OCI-LY3 (cell line): ENCODE data around the gene TWIST2.

Experiments used
- EZH2phosphoT487 ChIP-seq: fragments of 200-600 bp; shearing (Covaris generic); IDR thresholded peaks from 2 replicates; pipeline ENCODE4 v1.6.1; 2018; ENCODE audit warnings: antibody characterized with exemption, mixed run types, low read depth
- TF ChIP-seq, protein P1 (sequence below): fragments of 200-600, 300-600 bp; sonication (generic); IDR thresholded peaks from 2 replicates; pipeline ENCODE4 v1.5.1; 2014; ENCODE audit warnings: antibody characterized with exemption, low read length, low read depth

DNA sequence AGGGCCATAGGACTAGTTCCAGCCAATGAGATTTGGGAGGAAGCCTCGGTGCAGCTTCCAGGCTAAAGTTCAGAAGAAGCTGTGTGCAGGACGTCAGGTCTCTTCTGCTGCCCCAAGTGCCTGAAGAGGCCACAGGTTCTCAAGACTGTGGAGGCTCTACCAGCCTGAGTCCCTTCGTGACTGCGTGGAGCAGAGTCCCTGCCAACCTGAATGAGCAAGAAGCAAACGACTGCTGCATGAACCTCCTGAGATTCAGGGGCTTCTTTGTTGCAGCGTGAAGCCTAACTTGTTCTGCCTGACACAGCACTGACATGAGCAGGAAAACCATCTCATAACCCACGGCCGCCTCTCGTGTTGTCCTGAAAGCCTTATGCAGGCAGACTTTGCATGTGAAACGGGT, 39.7 kb downstream of the TWIST2 start:
- TF ChIP-seq, protein P1, sequence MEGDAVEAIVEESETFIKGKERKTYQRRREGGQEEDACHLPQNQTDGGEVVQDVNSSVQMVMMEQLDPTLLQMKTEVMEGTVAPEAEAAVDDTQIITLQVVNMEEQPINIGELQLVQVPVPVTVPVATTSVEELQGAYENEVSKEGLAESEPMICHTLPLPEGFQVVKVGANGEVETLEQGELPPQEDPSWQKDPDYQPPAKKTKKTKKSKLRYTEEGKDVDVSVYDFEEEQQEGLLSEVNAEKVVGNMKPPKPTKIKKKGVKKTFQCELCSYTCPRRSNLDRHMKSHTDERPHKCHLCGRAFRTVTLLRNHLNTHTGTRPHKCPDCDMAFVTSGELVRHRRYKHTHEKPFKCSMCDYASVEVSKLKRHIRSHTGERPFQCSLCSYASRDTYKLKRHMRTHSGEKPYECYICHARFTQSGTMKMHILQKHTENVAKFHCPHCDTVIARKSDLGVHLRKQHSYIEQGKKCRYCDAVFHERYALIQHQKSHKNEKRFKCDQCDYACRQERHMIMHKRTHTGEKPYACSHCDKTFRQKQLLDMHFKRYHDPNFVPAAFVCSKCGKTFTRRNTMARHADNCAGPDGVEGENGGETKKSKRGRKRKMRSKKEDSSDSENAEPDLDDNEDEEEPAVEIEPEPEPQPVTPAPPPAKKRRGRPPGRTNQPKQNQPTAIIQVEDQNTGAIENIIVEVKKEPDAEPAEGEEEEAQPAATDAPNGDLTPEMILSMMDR = no peak
- TF ChIP-seq EZH2phosphoT487 = no peak
